HG03571 (cell line): Measurements from ENCODE around the gene BGLAP.

ENCODE experiments used
- ATAC-seq: cut with Tn5 transposase; IDR thresholded peaks from one replicate; pipeline ENCODE4 v1.9.1; 2021; ENCODE audit not compliant: unreplicated experiment

BGLAP gene

GRCh38 chr1:156289857-156290256 lies 47.9 kb downstream of the BGLAP start:
- ATAC-seq, result no peak

- no peak for ATAC-seq
Measured at GRCh38 chr1:156291226-156292061, 49.5 kb downstream of the BGLAP start.
